Panc1 (cell line): Measurements from ENCODE around the gene CDKAL1. TPM values are rescaled to one million over a fixed set of nuclear protein-coding genes. Genes with fewer than 3 reads are reported as not detected.

Experiments
- ATAC-seq: fragments of 200-7000 bp; cut with Tn5 transposase; 2 replicates; pipeline ENCODE4 v1.9.1; 2020; ENCODE audit warnings: mild to moderate bottlenecking, moderate library complexity
- BruUV-seq: library from RNA; stranded (reverse); fragments of 400-500 nt; replicated peaks from 2 replicates; lab custom pipeline; 2021; lab: Mats Ljungman, UMichigan
- CTCF ChIA-PET: fragments of 300-600 bp; sonication (Branson Sonifier 250); formaldehyde crosslinking; loops from one replicate; lab custom pipeline; 2022; ENCODE audit warnings: antibody characterized with exemption; lab: Charles Lee
- POLR2A ChIA-PET: fragments of 300-600 bp; sonication (Branson Sonifier 250); formaldehyde crosslinking; loops from one replicate; lab custom pipeline; 2022; ENCODE audit warnings: antibody characterized with exemption; lab: Charles Lee
- DNase-seq: peaks from one replicate; pipeline ENCODE4 v3.0.0-alpha.2; 2010; ENCODE audit warnings: low read depth, low spot score
- H3K27ac ChIP-seq: 2 replicates; pipeline ENCODE4 v1.5.1; 2011; ENCODE audit warnings: mild to moderate bottlenecking, low read length, inconsistent platforms
- H3K27me3 ChIP-seq: fragments of 200-500 bp; sonication (Bioruptor generic); 2 replicates; pipeline ENCODE4 v1.6.0; 2014; ENCODE audit warnings: low read length, inconsistent platforms; ENCODE audit not compliant: control insufficient read depth, insufficient read depth
- H3K36me3 ChIP-seq: fragments of 200-500 bp; sonication (Bioruptor generic); 2 replicates; pipeline ENCODE4 v1.5.1; 2014; ENCODE audit warnings: inconsistent platforms, mild to moderate bottlenecking, low read length, moderate library complexity; ENCODE audit not compliant: control insufficient read depth, insufficient read depth
- H3K4me1 ChIP-seq: 2 replicates; pipeline ENCODE4 v1.5.1; 2011; ENCODE audit warnings: inconsistent platforms, mild to moderate bottlenecking, low read length, moderate library complexity; ENCODE audit not compliant: control insufficient read depth, insufficient read depth
- H3K4me3 ChIP-seq, 2 experiments: 2 replicates each; pipeline ENCODE4 v1.5.1; 2011 to 2012; ENCODE audit warnings: low read depth in 2 of 2, low read length in 2 of 2, mild to moderate bottlenecking in 2 of 2, inconsistent platforms in 1 of 2, moderate library complexity in 1 of 2
- H3K9me3 ChIP-seq: fragments of 200-500 bp; sonication (Bioruptor generic); 2 replicates; pipeline ENCODE4 v1.5.1; 2014; ENCODE audit warnings: low read depth, mild to moderate bottlenecking, inconsistent platforms, low read length, moderate library complexity; ENCODE audit not compliant: control insufficient read depth, insufficient read depth
- POLR2AphosphoS5 ChIP-seq: IDR thresholded peaks from 2 replicates; pipeline ENCODE4 v1.6.1; 2012; ENCODE audit warnings: mild to moderate bottlenecking, low read depth, low read length, moderate library complexity
- SIN3A ChIP-seq: IDR thresholded peaks from 2 replicates; pipeline ENCODE4 v1.6.1; 2012; ENCODE audit warnings: low read depth, mild to moderate bottlenecking, low read length, moderate library complexity, borderline replicate concordance; ENCODE audit not compliant: insufficient read depth
- TCF7L2 ChIP-seq: IDR thresholded peaks from 2 replicates; pipeline ENCODE4 v1.6.1; 2011; ENCODE audit warnings: mild to moderate bottlenecking, low read depth, low read length, inconsistent platforms
- in situ Hi-C: cut with HindIII; loops from 2 replicates; pipeline ENCODE4 v1.10.0; 2016; ENCODE audit warnings: low sequenced_read_pairs, low pct_unique_long_range_greater_than_20kb
- intact Hi-C: fragments of 100-400 bp; cut with micrococcal nuclease; formaldehyde crosslinking; loops from one replicate; pipeline ENCODE4 v1.10.0; 2022; ENCODE audit not compliant: unreplicated experiment
- total RNA-seq: library from RNA; stranded (reverse); gene quantifications from one replicate; pipeline ENCODE4 v1.2.1, GENCODE V29; 2021; ENCODE audit not compliant: unreplicated experiment
- TF ChIP-seq, protein P1 (sequence below), 2 experiments: IDR thresholded peaks; 2 replicates each; pipeline ENCODE4 v1.6.1; 2011 to 2012; ENCODE audit warnings: low read depth in 2 of 2, control low read depth in 1 of 2, low read length in 1 of 2, mild to moderate bottlenecking in 1 of 2, moderate library complexity in 1 of 2; ENCODE audit not compliant: insufficient read depth in 1 of 2
- TF ChIP-seq, protein P2 (sequence below): fragments of 450-650 bp; IDR thresholded peaks from 2 replicates; pipeline ENCODE4 v1.5.1; 2017; ENCODE audit warnings: mild to moderate bottlenecking

The CDKAL1 gene
- total RNA-seq, 1 experiment from 2014 or later = 14.5 TPM

GRCh38 chr6:21265034-21265729 lies 730.9 kb downstream of the CDKAL1 start:
- no peak for ATAC-seq
- Histone ChIP-seq H3K27me3 (no peaks in the 10 kb centered on the region), H3K27ac (no peak overlapping the region), H3K9me3 (no peaks in the 10 kb centered on the region), H3K4me3 (no peak overlapping the region), H3K4me1 (no peaks in the 10 kb centered on the region; the same call in 1 of the 2 replicates), H3K36me3 (no peaks in the 10 kb centered on the region)
- intact Hi-C loops (no loop called here), in situ Hi-C loops (no loop called here)
- TF ChIP-seq TCF7L2 (no peak), POLR2AphosphoS5 (no peak), SIN3A (no peak)
- TF ChIP-seq, protein P1, sequence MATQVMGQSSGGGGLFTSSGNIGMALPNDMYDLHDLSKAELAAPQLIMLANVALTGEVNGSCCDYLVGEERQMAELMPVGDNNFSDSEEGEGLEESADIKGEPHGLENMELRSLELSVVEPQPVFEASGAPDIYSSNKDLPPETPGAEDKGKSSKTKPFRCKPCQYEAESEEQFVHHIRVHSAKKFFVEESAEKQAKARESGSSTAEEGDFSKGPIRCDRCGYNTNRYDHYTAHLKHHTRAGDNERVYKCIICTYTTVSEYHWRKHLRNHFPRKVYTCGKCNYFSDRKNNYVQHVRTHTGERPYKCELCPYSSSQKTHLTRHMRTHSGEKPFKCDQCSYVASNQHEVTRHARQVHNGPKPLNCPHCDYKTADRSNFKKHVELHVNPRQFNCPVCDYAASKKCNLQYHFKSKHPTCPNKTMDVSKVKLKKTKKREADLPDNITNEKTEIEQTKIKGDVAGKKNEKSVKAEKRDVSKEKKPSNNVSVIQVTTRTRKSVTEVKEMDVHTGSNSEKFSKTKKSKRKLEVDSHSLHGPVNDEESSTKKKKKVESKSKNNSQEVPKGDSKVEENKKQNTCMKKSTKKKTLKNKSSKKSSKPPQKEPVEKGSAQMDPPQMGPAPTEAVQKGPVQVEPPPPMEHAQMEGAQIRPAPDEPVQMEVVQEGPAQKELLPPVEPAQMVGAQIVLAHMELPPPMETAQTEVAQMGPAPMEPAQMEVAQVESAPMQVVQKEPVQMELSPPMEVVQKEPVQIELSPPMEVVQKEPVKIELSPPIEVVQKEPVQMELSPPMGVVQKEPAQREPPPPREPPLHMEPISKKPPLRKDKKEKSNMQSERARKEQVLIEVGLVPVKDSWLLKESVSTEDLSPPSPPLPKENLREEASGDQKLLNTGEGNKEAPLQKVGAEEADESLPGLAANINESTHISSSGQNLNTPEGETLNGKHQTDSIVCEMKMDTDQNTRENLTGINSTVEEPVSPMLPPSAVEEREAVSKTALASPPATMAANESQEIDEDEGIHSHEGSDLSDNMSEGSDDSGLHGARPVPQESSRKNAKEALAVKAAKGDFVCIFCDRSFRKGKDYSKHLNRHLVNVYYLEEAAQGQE (IDR thresholded peaks at IDR 0.05; ENCODE audit: insufficient read depth in 1 of 2, low read depth in 2 of 2, low read length in 1 of 2) = no peak
- TF ChIP-seq, protein P2, sequence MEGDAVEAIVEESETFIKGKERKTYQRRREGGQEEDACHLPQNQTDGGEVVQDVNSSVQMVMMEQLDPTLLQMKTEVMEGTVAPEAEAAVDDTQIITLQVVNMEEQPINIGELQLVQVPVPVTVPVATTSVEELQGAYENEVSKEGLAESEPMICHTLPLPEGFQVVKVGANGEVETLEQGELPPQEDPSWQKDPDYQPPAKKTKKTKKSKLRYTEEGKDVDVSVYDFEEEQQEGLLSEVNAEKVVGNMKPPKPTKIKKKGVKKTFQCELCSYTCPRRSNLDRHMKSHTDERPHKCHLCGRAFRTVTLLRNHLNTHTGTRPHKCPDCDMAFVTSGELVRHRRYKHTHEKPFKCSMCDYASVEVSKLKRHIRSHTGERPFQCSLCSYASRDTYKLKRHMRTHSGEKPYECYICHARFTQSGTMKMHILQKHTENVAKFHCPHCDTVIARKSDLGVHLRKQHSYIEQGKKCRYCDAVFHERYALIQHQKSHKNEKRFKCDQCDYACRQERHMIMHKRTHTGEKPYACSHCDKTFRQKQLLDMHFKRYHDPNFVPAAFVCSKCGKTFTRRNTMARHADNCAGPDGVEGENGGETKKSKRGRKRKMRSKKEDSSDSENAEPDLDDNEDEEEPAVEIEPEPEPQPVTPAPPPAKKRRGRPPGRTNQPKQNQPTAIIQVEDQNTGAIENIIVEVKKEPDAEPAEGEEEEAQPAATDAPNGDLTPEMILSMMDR = no peak
- CTCF ChIA-PET = interaction anchor here (0.6 kb wide), 1 partner anchor 475 kb away, joined by 12 read pairs; no protein-coding TSS in a partner anchor
- no peak for DNase-seq
- POLR2A ChIA-PET = no interaction called here
- BruUV-seq = no TSS peak

- ATAC-seq (no peak), DNase-seq (no peak)
- TF ChIP-seq POLR2AphosphoS5 = no peak
- TF ChIP-seq, protein P1 (IDR thresholded peaks at IDR 0.05; ENCODE audit: insufficient read depth in 1 of 2, low read depth in 2 of 2, low read length in 1 of 2) = no peak
- TF ChIP-seq SIN3A = no peak
- no TSS peak for BruUV-seq
- POLR2A ChIA-PET = no interaction called here
- Histone ChIP-seq H3K9me3 (no peaks in the 10 kb centered on the region), H3K4me3 (no peak overlapping the region), H3K27ac (no peak overlapping the region), H3K4me1 (no peaks in the 10 kb centered on the region; the same call in 1 of the 2 replicates), H3K36me3 (no peaks in the 10 kb centered on the region), H3K27me3 (no peaks in the 10 kb centered on the region)
- in situ Hi-C loops (no loop called here), intact Hi-C loops (no loop called here)
- CTCF ChIA-PET = no interaction called here
Measured at GRCh38 chr6:21265730-21266044, 731.4 kb downstream of the CDKAL1 start.
